Medulla oblongata (tissue), 1 donor: Measurements from ENCODE around the gene CTNNBL1.
A peak's percentile ranks its signal among the peaks of the same experiment; 100 is the strongest.

ENCODE experiments used
- DNase-seq: peaks from one replicate; pipeline ENCODE4 v3.0.0-alpha.2; 2015; ENCODE audit errors: extremely low spot score

CTNNBL1 gene

DNA sequence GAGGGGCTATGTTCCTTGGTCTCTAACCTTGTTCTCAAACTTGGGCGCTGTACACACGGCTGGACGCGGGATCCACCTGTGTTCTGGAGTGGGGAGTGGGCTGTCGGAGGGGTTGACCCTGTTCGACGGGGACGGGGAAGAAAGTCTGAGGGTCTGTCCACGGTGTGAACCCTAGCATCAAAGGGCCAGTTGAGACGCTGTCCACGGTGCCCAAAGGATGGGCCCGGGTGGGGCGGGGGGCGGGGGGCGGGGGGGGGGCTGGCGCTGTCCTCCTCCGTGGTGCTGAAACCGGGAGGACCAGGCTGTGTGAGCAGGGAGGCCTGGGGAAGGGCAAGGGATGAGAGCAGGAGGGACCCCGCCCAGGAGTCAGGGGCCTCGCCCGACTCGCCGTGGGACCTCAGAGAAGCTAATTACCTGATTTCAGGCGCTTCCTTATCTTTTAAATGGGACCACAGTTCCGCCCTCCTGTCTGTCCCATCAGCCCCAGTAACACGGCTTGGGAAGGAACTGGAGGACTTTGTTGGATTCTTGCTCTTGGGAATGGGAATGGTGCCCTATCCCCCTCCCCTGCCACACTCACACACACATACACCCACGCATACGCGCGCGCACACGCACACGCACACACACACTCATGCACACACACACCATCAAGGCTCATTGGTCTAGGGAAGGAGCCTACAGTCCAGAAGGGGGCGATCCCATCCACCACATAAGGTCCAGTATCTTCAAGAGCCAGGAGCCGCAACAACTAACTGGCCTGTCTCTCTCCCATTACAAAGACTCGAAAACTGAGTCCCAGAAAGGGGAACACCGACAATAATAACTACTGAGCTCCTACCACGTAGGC, 208.0 kb downstream of the CTNNBL1 start:
- peak; percentile 44 for DNase-seq

DNA sequence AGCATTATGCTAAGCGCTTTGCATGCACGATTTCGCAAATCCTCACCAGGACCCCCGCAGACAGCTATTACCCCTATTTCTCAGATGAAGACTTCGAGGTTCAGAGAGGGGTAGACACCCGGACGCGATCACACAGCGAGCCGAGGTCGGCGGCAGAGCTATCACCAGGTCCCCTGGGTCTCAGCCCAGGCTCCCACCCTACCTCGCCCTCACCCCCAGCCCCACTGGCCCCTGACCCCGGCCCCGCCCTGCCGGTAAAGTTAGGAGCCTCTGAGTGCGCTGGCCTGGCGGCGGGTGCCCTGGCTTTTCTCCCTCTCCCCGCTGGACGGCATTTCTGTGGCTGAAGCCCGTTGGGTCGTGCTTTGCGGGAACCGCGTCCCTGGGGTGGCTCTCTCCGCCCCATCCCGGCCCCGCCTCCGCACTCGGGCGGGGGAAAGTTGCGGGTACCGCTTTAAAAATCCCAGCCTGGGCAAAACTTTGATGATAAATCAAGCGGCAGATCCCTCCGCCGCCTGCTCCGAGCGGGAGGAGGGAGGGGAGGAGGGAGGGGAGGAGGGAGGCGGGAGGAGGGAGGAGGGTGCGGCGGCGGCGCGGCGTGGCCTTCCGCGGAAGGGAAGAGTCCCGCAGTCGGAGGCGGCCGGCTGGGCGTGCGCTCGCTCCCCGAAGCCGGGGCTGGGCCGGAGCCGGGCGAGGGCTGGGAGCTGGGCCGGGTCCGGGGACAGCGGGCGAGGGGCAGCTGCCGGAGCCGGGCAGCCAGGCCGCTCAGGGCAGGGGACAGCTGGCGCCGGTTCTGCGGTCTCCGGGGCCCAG, 208.9 kb downstream of the CTNNBL1 start, which contains the start of gene VSTM2L:
Gene VSTM2L, plus strand, starts transcription at position 624 of the 810 bp plus-strand sequence. CDS start 224 bp downstream, outside the sequence.
- DNase-seq = no peak

DNA sequence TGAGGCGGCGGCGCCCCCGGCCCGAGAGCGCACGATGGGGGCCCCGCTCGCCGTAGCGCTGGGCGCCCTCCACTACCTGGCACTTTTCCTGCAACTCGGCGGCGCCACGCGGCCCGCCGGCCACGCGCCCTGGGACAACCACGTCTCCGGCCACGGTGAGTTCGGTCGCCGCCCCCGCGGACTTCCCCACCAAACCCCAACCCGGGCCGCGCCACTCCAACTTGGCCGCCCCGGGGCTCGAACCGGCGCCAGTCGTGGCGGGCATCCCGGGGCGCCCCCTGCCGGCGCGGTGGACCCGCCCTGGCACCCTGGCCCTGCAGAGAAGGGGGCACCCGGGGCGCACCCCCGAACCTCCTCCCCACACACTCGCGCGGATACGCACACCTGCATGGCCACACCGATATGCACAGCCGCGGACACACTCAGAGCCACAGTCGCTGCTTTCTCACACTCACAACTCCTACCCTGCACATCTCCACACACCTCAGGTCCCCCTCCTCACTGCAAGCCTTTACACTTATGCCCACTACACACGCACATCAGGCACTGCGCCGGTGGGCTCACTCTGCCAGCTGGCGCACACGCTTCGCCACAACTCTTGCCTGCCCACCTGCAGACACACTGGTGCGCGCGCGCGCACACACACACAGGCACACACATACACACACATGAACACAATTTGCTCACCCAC, 209.6 kb downstream of the CTNNBL1 start:
- no peak for DNase-seq

DNA sequence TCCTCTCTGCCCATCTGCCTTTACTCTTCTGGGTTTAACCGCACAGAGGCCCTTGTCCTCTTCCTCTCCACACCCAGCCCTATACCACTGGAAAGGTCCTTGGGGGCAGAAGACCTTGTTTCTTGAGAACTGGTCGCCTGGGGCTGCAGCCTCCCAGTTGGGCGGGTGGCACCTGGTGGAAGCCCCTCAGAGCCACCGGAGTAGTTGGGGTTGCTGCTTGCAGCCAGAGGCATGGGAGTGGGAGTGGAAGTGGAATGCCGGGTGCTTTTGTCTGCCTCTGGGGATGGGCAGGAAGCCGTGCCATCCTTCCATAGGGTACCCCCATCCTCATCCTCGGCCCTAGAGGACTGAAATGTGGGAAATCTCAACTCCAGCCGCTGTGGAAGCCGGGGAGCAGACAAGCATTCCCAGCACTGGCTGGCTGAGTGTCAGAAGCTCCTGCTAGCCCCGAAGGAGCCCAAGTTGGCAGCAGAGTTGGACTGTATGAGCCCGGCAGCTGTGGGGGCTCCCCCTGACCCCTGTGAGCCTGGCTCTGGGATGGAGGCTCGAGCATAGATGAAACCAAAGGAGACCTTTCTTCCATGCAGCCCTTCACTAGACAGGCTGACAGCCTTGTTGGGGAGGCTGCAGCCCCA, 210.3 kb downstream of the CTNNBL1 start:
- DNase-seq = no peak

GRCh38 chr20:37904845-37905373, 211.1 kb downstream of the CTNNBL1 start:
- DNase-seq = no peak

DNA sequence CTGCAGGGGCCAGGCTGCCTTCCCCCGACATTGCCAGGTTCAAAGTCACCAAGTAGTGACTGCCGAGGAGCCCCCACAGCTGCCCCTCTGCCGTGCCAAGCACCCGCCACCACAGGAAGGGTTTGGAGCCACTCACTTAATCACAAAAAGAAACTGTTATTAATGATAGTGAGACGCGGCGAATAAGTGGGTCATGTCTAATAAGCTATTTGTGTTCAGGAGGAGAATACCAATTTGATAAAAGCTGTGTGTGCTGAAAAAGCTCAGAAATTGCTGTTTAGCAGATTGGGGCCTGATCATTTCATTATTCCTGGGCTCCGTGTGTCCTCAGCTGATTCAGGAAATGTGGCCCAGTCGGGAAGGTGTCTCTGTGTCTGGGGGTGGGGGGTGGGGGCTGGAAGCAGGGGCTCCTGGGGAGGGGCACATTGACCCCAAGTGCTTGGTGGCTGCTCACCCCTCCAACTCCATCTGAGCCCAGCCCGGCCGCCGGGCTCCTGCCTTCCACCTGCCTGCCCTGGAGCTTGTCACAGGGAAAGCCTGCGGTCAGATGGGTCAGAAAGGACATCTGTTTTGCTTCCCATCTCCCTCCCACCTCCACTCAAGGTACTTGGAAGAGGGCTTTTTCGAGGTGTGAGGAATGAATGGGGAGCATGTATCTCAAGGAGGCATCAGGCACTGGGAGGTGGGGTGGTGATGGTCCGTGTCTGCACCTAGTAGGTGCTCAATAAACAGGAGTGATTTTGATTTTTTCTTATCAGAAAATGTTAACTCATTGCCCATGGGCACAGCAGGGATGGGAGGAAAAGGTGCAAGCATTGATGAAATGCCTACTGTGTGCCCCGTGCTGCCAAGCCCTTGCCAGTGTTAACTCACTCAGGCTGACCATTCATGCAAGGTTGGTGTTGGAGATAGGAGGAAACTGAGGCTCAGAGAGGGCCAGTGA, 212.1 kb downstream of the CTNNBL1 start:
- DNase-seq = no peak

DNA sequence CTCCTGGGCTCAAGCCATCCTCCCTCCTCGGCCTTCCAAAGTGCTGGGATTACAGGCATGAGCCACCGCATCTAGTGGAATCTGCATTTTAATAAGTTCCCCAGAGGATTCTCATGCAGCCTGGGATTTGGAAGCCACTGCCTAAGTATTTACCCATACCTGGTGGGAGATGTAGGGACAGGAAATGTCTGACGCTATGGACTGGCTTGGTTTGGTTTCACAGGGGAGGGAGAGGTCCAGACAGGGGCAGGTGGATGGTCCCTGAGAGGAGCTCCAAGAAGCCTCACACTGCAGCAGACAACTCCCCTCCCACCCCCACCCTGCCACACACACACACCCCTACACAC, 213.5 kb downstream of the CTNNBL1 start:
- no peak for DNase-seq

DNA sequence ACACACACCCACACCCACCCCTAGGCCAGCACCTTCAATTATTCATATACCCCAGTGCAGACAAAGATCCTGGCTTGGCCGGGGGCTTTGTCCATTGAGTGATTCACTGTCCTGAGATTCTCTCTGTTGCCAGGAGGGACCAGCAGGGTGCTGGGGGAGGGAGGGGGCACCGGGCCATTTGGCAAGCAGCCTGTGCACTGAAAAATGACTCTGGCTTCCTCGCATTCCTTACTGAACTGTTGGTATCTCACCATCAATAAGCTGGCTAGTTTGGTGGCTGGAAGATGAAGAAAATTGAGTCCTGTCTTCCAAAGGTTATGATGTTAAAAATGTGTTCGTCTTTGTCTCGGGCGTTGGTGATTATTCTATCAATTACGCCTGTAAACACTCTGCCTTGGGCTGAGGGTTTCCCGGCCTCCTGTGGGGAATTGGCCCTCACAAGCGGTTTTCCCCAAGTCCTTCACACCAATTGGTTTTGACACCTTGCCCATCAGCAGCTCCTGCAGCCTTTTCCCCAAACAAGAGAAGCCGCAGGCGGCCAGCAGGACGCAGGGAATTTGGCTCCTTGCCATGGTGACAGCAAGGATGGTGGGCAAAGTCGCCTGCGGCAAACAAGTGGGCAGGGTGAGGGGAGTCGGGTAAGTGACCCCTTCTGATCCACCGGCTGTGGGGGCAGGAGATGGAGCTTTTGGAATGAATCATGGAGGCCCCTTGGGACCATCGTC, 214.0 kb downstream of the CTNNBL1 start:
- no peak for DNase-seq

GRCh38 chr20:37911261-37911660, 217.4 kb downstream of the CTNNBL1 start:
- no peak for DNase-seq

GRCh38 chr20:37911838-37912281, 218.0 kb downstream of the CTNNBL1 start:
- no peak for DNase-seq

DNA sequence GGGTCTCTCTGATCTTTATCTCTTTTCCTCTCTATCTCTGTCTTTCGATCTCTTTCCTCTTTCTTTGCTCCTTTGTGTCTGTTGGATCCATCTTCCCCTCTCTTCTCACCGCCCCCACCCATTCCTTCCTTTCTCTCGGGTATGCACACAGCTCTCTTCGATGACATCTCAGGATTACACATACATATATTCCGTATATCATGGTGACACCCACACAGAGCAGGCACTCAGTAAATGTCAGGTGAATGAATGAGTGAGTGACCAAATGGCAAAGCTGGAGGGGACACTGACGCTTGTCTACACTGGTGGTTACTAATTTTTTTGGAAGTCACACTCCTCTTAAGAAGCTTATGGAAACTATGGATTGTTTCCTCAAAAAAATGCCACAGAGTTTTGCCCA, 219.0 kb downstream of the CTNNBL1 start:
- DNase-seq = no peak

- DNase-seq = no peak
Observed at GRCh38 chr20:37913567-37914366, 219.9 kb downstream of the CTNNBL1 start.

- DNase-seq = no peak
Observed at GRCh38 chr20:37914367-37914671, 220.5 kb downstream of the CTNNBL1 start.

DNA sequence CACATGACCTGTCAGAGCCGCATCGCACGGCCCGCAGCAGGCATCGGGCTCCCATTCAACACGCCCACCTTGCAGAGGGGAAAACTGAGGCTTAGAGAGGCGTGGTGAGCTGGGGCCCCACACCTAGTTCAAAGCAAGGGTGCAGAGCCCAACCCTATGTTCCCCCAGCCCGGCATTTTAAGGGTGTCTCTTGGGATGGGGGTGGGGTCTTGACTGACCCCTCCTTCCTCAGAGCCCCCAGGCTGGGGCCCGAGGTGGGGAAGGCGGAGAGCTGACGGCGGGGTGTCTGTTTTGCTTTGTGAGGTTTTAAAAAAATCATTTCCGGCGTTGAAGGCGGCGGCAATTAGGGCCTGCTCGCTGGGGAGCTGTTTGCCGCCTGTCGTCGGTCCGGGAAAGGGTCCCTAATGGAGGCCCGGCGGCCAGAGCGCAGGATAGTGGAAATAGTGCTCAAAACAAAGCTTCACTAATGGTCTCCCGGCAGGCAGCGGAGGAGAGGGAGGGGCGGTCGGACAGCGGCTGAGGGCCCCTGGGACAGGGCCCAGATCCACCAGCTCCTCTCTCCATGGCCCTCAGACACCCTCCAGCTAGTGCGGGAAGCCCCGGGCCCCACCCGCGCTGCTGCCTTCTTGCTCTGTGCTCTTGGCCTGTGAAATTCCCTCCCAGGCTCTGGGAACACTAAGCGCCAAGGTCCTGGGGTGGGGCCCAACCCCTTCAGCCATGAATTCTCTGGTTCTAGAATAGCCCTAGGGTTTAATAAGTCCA, 221.0 kb downstream of the CTNNBL1 start:
- no peak for DNase-seq

DNA sequence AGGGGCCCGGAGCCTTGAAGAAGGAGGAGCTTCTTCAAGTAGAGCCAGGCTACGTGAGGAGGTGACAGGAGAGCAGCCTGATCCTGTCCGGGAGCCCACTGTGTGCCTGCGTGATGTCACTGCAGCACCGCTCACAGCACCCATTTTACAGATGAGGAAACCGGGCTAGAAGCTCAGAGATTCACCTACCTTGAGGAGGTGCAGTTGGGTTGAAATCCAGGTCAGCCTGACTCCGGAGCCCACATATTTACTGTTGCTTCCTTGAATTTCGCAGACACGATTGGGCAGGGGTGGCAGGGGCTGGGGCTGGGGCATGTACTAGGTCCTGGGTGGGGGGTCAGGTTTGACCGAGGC, 221.6 kb downstream of the CTNNBL1 start:
- no peak for DNase-seq

DNA sequence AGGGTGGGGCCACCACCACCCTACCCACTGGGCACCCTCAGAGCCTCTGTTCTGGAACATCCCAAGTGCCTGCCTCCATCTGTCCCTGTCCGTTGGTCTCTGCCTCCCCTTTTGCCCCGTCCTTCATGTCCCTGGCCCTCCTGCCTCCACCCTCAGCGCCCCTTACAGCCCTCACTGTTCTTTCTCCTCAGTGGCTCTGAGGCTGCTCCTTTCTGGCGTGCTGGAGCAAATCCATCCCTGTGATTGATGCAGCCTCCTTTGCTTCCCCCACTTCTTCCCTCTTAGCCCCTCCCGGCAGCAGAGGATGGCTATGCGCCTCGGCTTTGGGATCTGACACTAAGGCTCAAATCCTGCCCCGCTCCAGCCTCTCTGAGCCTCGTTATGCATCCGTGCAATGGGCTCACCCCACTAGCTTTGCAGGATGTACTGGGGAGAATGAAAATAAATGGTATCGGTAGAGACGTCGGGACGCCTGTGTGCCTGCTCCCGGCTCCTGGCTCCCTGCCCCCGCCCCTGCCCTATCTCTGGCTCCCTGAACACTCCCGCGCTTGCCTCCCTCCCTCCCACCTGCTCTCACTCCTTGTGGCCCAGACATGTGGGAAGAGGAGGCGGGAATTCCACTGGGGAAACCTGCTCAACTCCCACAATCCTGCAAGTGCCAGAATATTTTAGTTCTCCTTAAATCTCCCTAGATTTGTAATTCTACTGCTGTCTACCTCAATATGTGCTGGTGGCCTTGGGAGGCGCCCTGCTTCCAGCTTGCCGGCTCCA, 222.2 kb downstream of the CTNNBL1 start:
- DNase-seq = no peak

DNA sequence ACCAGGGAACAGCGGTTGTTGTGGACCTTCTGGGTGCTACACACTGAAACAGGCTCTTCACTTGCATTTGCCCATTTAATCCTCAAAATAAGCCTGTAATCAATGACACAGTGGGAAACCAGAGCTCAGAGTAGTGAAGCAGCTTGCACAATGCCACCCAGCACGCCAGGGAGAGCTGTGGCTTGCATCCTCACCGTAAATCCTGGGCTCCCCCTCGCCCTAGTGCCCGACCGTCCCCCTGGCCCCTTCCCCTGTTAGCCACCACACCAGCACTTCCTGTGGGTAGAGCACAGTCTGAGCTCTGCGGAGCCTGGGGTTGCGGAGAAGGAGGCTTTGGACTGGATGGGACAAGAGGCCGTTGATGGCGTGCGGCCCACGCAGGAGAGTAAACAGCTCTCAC, 223.6 kb downstream of the CTNNBL1 start:
- no peak for DNase-seq

- no peak for DNase-seq
Observed at GRCh38 chr20:37918035-37918434, 224.2 kb downstream of the CTNNBL1 start.
